HepG2 (cell line): ENCODE measurements around the gene FXN. TPM values are rescaled to one million over a fixed set of nuclear protein-coding genes. Genes with fewer than 3 reads are reported as not detected.

Source experiments
- BRCA1 ChIP-seq: sonication (generic); formaldehyde crosslinking; IDR thresholded peaks from 2 replicates; pipeline ENCODE4 v1.4.0; 2020; ENCODE audit warnings: missing genetic modification reagents
- HDAC1 ChIP-seq: sonication (generic); formaldehyde crosslinking; IDR thresholded peaks from 2 replicates; pipeline ENCODE4 v1.5.1; 2020; ENCODE audit warnings: mild to moderate bottlenecking, missing genetic modification reagents
- HIVEP1 ChIP-seq: sonication (generic); formaldehyde crosslinking; IDR thresholded peaks from 2 replicates; pipeline ENCODE4 v1.4.0; 2020; ENCODE audit warnings: mild to moderate bottlenecking, missing genetic modification reagents
- MBNL3 ChIP-seq: fragments of 250-450 bp; sonication (Bioruptor Pico); conservative IDR thresholded peaks from 2 replicates; pipeline ENCODE4 v1.8.0; 2022; ENCODE audit warnings: mild to moderate bottlenecking, inconsistent platforms
- NBN ChIP-seq: fragments of 450-650 bp; conservative IDR thresholded peaks from 2 replicates; pipeline ENCODE4 v1.6.1; 2017
- NPAS2 ChIP-seq: sonication (generic); formaldehyde crosslinking; IDR thresholded peaks from 2 replicates; pipeline ENCODE4 v1.8.0; 2022; ENCODE audit warnings: mild to moderate bottlenecking, missing genetic modification reagents, borderline replicate concordance
- NR2F1 ChIP-seq, 2 experiments: fragments of 450-650 bp in 1 of 2; formaldehyde crosslinking in 1 of 2; IDR thresholded peaks; 2 replicates each; pipeline versions ENCODE4 v1.5.0 to v1.6.1; 2016 to 2020; ENCODE audit warnings: mild to moderate bottlenecking in 1 of 2, missing compliant biosample characterization in 1 of 2, missing genetic modification reagents in 1 of 2, moderate library complexity in 1 of 2
- NR2F2 ChIP-seq: IDR thresholded peaks from 2 replicates; pipeline ENCODE4 v1.6.1; 2012; ENCODE audit warnings: low read depth, inconsistent platforms, borderline replicate concordance
- PITX1 ChIP-seq: sonication (generic); formaldehyde crosslinking; IDR thresholded peaks from 2 replicates; pipeline ENCODE4 v1.5.1; 2020; ENCODE audit warnings: mild to moderate bottlenecking, missing genetic modification reagents
- POGK ChIP-seq: sonication (generic); formaldehyde crosslinking; conservative IDR thresholded peaks from 2 replicates; pipeline ENCODE4 v1.8.0; 2022; ENCODE audit warnings: mild to moderate bottlenecking, moderate library complexity, missing genetic modification reagents
- RFX3 ChIP-seq: IDR thresholded peaks from 2 replicates; pipeline ENCODE4 v1.6.1; 2016; ENCODE audit warnings: missing biosample characterization, missing genetic modification reagents
- RNF219 ChIP-seq: sonication (generic); formaldehyde crosslinking; IDR thresholded peaks from 2 replicates; pipeline ENCODE4 v1.5.0; 2020; ENCODE audit warnings: mild to moderate bottlenecking, missing genetic modification reagents
- SAFB2 ChIP-seq: sonication (generic); formaldehyde crosslinking; IDR thresholded peaks from 2 replicates; pipeline ENCODE4 v1.5.1; 2020; ENCODE audit warnings: missing genetic modification reagents, low read depth, mild to moderate bottlenecking, borderline replicate concordance
- SALL1 ChIP-seq: sonication (generic); formaldehyde crosslinking; IDR thresholded peaks from 2 replicates; pipeline ENCODE4 v1.8.0; 2022; ENCODE audit warnings: mild to moderate bottlenecking, missing genetic modification reagents
- SKIL ChIP-seq: sonication (generic); formaldehyde crosslinking; IDR thresholded peaks from 2 replicates; pipeline ENCODE4 v1.8.0; 2022; ENCODE audit warnings: missing genetic modification reagents, mild to moderate bottlenecking, moderate library complexity, borderline replicate concordance
- SSRP1 ChIP-seq: IDR thresholded peaks from 2 replicates; pipeline ENCODE4 v1.6.1; 2016; ENCODE audit warnings: control low read depth
- STAT6 ChIP-seq: sonication (generic); formaldehyde crosslinking; IDR thresholded peaks from 2 replicates; pipeline ENCODE4 v1.4.0; 2020; ENCODE audit warnings: missing genetic modification reagents, mild to moderate bottlenecking, borderline replicate concordance
- TEAD3 ChIP-seq: optimal IDR thresholded peaks from 2 replicates; pipeline ENCODE3; 2016; ENCODE audit warnings: borderline replicate concordance
- TMF1 ChIP-seq: sonication (generic); formaldehyde crosslinking; IDR thresholded peaks from 2 replicates; pipeline ENCODE4 v1.8.1; 2022; ENCODE audit warnings: low read depth, missing genetic modification reagents
- ZFP41 ChIP-seq: sonication (generic); formaldehyde crosslinking; IDR thresholded peaks from 2 replicates; pipeline ENCODE4 v1.4.0; 2020; ENCODE audit warnings: mild to moderate bottlenecking, missing genetic modification reagents, borderline replicate concordance
- ZNF572 ChIP-seq: sonication (generic); formaldehyde crosslinking; IDR thresholded peaks from 2 replicates; pipeline ENCODE4 v1.5.1; 2020; ENCODE audit warnings: mild to moderate bottlenecking, missing genetic modification reagents
- ZNF629 ChIP-seq: sonication (generic); formaldehyde crosslinking; conservative IDR thresholded peaks from 2 replicates; pipeline ENCODE4 v1.5.0; 2020; ENCODE audit warnings: missing genetic modification reagents
- ZNF850 ChIP-seq: sonication (generic); formaldehyde crosslinking; conservative IDR thresholded peaks from 2 replicates; pipeline ENCODE4 v1.9.0; 2021; ENCODE audit warnings: mild to moderate bottlenecking, missing genetic modification reagents
- polyA plus RNA-seq, 8 experiments: library from polyadenylated mRNA; depleted of rRNA in 3 of 8; stranded (reverse) in 7 of 8; unstranded in 1 of 8; fragments of >200 nt; fragmentation: Illumina TruSeq in 4 of 8; extraction: Trizol in 4 of 8; gene quantifications; 2 replicates each; pipeline versions ENCODE4 v1.2.1 to v1.2.3, GENCODE V29; 2011 to 2016; ENCODE audit warnings: low read depth in 4 of 8, missing spikeins in 1 of 8, mixed read lengths in 1 of 8; ENCODE audit not compliant: insufficient read depth in 1 of 8
- total RNA-seq, 5 experiments: library from RNA; depleted of rRNA; stranded (reverse); fragments of >200 nt; fragmentation: Illumina TruSeq; extraction: Trizol; gene quantifications; 2 replicates each; pipeline ENCODE4 v1.2.3, GENCODE V29; 2016; ENCODE audit warnings: low read depth in 1 of 5

The FXN gene
- total and polyA plus RNA-seq, 2 of the 13 experiments (the other 11 are each of a cell fraction or from before 2014, with no cell fraction given): 24.1 to 26.0 TPM

- TF ChIP-seq RNF219: no peak
- no peak for TF ChIP-seq ZFP41 (CRISPR knock-in tag)
- no peak for TF ChIP-seq POGK (CRISPR knock-in tag)
- TF ChIP-seq ZNF572: no peak
- peak; percentile 57; the same call in 1 of the 2 replicates for TF ChIP-seq NR2F2
- peak in 1 of 2 experiments; percentile 48; a peak in 1 of 4 replicates for TF ChIP-seq NR2F1 (CRISPR knock-in tag; IDR thresholded peaks at IDR 0.05)
- TF ChIP-seq ZNF850 (CRISPR knock-in tag): no peak
- no peak for TF ChIP-seq SKIL (CRISPR knock-in tag)
- peak; percentile 57; the same call in 1 of the 2 replicates for TF ChIP-seq SSRP1 (CRISPR knock-in tag)
- no peak for TF ChIP-seq HDAC1 (CRISPR knock-in tag)
- TF ChIP-seq BRCA1 (CRISPR knock-in tag): no peak
- no peak for TF ChIP-seq MBNL3
- TF ChIP-seq SALL1 (CRISPR knock-in tag): peak; percentile 61
- TF ChIP-seq PITX1 (CRISPR knock-in tag): peak; percentile 24; the same call in 1 of the 2 replicates
- TF ChIP-seq TEAD3 (CRISPR knock-in tag): peak; percentile 41
- no peak for TF ChIP-seq STAT6 (CRISPR knock-in tag)
- no peak for TF ChIP-seq HIVEP1 (CRISPR knock-in tag)
- no peak for TF ChIP-seq NBN
- TF ChIP-seq SAFB2 (CRISPR knock-in tag): no peak
- TF ChIP-seq TMF1: no peak
- no peak for TF ChIP-seq ZNF629 (CRISPR knock-in tag)
- TF ChIP-seq NPAS2 (CRISPR knock-in tag): no peak
- TF ChIP-seq RFX3 (CRISPR knock-in tag): no peak
Measured at GRCh38 chr9:69122549-69123141, 87.1 kb downstream of the FXN start (continued).
